GM12878 (cell line): Measurements from ENCODE around the gene NPDC1. TPM values are rescaled to one million over a fixed set of nuclear protein-coding genes. Genes with fewer than 3 reads are reported as not detected.
A peak's percentile ranks its signal among the peaks of the same experiment; 100 is the strongest.
"Not testable (repeated sequence)": the region's sequence is repeated elsewhere in the genome, so short reads cannot be mapped to it uniquely, and the experiment has no call there.

ENCODE experiments used
- ATAC-seq: fragments of 200-7000 bp; cut with Tn5 transposase; 3 replicates; pipeline ENCODE4 v1.9.1; 2020; ENCODE audit warnings: mild to moderate bottlenecking, moderate library complexity
- BruUV-seq: library from RNA; stranded (reverse); fragments of 400-500 nt; replicated peaks from 2 replicates; lab custom pipeline; 2021; lab: Mats Ljungman, UMichigan
- CTCF ChIA-PET: fragments of 300-600 bp; sonication (Branson Sonifier 250); formaldehyde crosslinking; extraction: SDS; loops from one replicate; lab custom pipeline; 2021; ENCODE audit warnings: inconsistent platforms; lab: Yijun Ruan, JAX
- POLR2A ChIA-PET: fragments of 350-600 bp; formaldehyde crosslinking; extraction: SDS; loops from one replicate; lab custom pipeline; 2021; ENCODE audit warnings: inconsistent platforms; lab: Charles Lee
- RAD21 ChIA-PET: fragments of 300-600 bp; sonication (Branson Sonifier 250); formaldehyde crosslinking; loops from one replicate; lab custom pipeline; 2023; ENCODE audit warnings: antibody characterized with exemption; ENCODE audit not compliant: unreplicated experiment; lab: Charles Lee
- SMC1A ChIA-PET: fragments of 300-600 bp; sonication (Branson Sonifier 250); formaldehyde crosslinking; loops from one replicate; lab custom pipeline; 2023; ENCODE audit not compliant: unreplicated experiment, uncharacterized antibody; lab: Charles Lee
- DNase-seq: peaks from one replicate; pipeline ENCODE4 v3.0.0-alpha.2; 2011; ENCODE audit warnings: low read depth, low spot score
- FAIRE-seq: peaks from 3 replicates; lab custom pipeline; 2011; peaks lifted over from hg19 to GRCh38; lab: Jason Lieb, UNC
- H2AFZ ChIP-seq: 2 replicates; pipeline ENCODE4 v1.6.0; 2011; ENCODE audit warnings: low read depth, low read length, control low read depth; ENCODE audit not compliant: control insufficient read depth
- H3K27ac ChIP-seq: 2 replicates; pipeline ENCODE4 v1.5.1; 2011; ENCODE audit warnings: control low read depth; ENCODE audit not compliant: control insufficient read depth, insufficient read depth
- H3K27me3 ChIP-seq, 2 experiments: replicated peaks in 1 of 2; 2 replicates each; pipeline versions ENCODE4 v1.6.0 to v1.6.1; 2011; ENCODE audit warnings: low read length in 1 of 2; ENCODE audit not compliant: control insufficient read depth in 2 of 2, insufficient read depth in 2 of 2
- H3K36me3 ChIP-seq, 2 experiments: 2 replicates each; pipeline ENCODE4 v1.5.1; 2011; ENCODE audit warnings: low read length in 1 of 2; ENCODE audit not compliant: control insufficient read depth in 2 of 2, insufficient read depth in 2 of 2
- H3K4me1 ChIP-seq: 2 replicates; pipeline ENCODE4 v1.6.1; 2011; ENCODE audit warnings: mild to moderate bottlenecking, low read length, moderate library complexity, mixed read lengths; ENCODE audit not compliant: control insufficient read depth, insufficient read depth
- H3K4me2 ChIP-seq: 2 replicates; pipeline ENCODE4 v1.6.0; 2011; ENCODE audit warnings: control low read depth; ENCODE audit not compliant: control insufficient read depth, insufficient read depth
- H3K4me3 ChIP-seq: fragments of 200-600 bp; sonication (generic); 2 replicates; pipeline ENCODE4 v1.5.1; 2016
- H3K79me2 ChIP-seq: 2 replicates; pipeline ENCODE4 v1.6.0; 2011; ENCODE audit warnings: low read length; ENCODE audit not compliant: control insufficient read depth, insufficient read depth
- H3K9ac ChIP-seq: 2 replicates; pipeline ENCODE4 v1.8.0; 2011; ENCODE audit warnings: low read length, control low read depth, mixed read lengths; ENCODE audit not compliant: control insufficient read depth, insufficient read depth
- H3K9me3 ChIP-seq: replicated peaks from 3 replicates; pipeline ENCODE4 v1.5.1; 2011; ENCODE audit warnings: mild to moderate bottlenecking, low read length; ENCODE audit not compliant: control insufficient read depth, insufficient read depth
- H4K20me1 ChIP-seq: 2 replicates; pipeline ENCODE4 v1.6.0; 2011; ENCODE audit not compliant: control insufficient read depth, insufficient read depth
- MTA3 ChIP-seq: IDR thresholded peaks from 2 replicates; pipeline ENCODE4 v1.6.1; 2012; ENCODE audit warnings: low read length, inconsistent platforms, borderline replicate concordance
- TCF3 ChIP-seq: IDR thresholded peaks from 2 replicates; pipeline ENCODE4 v1.6.1; 2012; ENCODE audit warnings: low read depth, mild to moderate bottlenecking, low read length, borderline replicate concordance; ENCODE audit not compliant: insufficient read depth
- WGBS: methylation state at CpG from one replicate; pipeline ENCODE4 v1.1.6; 2016; ENCODE audit warnings: low lambda C conversion rate; ENCODE audit not compliant: insufficient replicate concordance, insufficient coverage; ENCODE audit errors: missing lambda C conversion rate; 5-methylcytosine and 5-hydroxymethylcytosine counted together
- in situ Hi-C: fragments of 300-500 bp; cut with MboI; formaldehyde crosslinking; loops from 9 replicates; pipeline ENCODE4 v1.14.3; 2018; ENCODE audit warnings: mixed read lengths
- intact Hi-C: fragments of 100-400 bp; cut with micrococcal nuclease; formaldehyde crosslinking; loops from one replicate; pipeline ENCODE4 v1.14.2; 2022; ENCODE audit not compliant: unreplicated experiment
- polyA plus RNA-seq, 11 experiments: library from polyadenylated mRNA; depleted of rRNA in 4 of 11; unstranded in 6 of 11; stranded (reverse) in 5 of 11; fragments of >200 nt; fragmentation: Nextera tagmentation in 4 of 11; fragmentation: Illumina TruSeq in 1 of 11; extraction: Ambion mirVana in 4 of 11; extraction: Trizol in 1 of 11; gene quantifications; 1 replicate in 1 of 11; 2 replicates in 10 of 11; pipeline versions ENCODE4 v1.2.1 to v1.2.3, GENCODE V29; 2011 to 2016; ENCODE audit warnings: inconsistent platforms in 2 of 11, missing spikeins in 2 of 11, low read depth in 1 of 11
- total RNA-seq, 4 experiments: library from RNA; depleted of rRNA in 3 of 4; stranded (reverse); fragments of >200 nt in 3 of 4; fragmentation: Illumina TruSeq in 1 of 4; extraction: Trizol in 1 of 4; gene quantifications; 2 replicates each; pipeline versions ENCODE4 v1.2.1 to v1.2.3, GENCODE V29; 2013 to 2021

NPDC1 gene
- total and polyA plus RNA-seq, 10 of the 15 experiments (the other 5 are each of a cell fraction or from before 2014, with no cell fraction given) = 0.04 to 1.7 (median 0.77) TPM; not detected in 2

DNA sequence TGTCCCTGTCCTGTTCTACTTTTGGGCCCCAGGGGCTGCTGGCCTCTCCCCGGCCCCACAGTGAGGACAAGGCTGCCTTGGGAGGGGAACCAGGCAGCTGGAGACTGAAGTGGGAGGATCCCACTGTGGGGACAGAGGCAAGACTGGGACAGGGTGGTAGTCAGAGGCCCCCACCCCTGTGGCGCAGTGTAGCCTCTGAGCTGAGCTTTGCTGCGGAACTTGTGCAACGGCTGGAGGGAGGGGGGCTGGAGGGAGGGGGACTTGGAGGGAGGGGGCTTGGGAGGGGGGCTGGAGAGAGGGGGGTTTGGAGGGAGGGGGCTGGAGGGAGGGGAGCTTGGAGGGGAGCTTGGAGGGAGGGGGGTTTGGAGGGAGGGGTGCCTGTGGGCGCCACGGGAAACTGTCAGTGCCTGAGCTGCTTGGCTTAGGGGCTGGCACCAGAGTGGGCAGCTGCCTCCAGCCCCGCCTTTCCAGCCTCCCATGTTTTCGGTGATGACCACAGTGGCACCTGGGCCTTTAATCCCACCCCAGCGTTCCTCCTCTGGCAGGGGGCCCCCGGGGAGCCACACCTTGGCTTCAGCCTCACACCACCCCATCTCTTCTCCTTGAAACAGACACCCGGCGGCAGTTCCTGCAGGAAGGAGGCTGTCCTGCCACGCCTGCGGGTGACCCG is 11.8 kb downstream of the NPDC1 start:
- no peak for FAIRE-seq
- H3K27ac ChIP-seq = no peak overlapping the region

DNA sequence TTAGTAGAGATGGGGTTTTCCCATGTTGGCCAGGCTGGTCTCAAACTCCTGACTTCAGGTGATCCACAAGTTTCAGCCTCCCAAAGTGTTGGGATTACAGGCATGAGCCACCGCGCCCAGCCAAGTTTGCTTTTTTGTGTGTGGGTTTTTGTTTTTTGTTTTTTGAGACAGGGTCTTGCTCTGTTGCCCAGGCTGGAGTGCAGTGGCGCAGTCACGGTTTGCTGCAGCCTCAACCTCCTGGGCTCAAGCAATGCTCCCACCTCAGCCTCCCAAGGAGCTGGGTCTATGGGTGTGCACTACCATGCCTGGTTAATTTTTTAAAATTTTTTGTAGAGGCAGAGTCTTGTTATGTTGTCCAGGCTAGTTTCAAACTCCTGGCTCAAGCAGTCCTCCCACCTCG is 12.5 kb downstream of the NPDC1 start:
- peaks cover 48% of the 10 kb centered on the region for H3K4me1 ChIP-seq
- H3K9ac ChIP-seq, H2AFZ ChIP-seq, H3K27me3 ChIP-seq, H4K20me1 ChIP-seq, BruUV-seq, H3K79me2 ChIP-seq, FAIRE-seq, H3K4me3 ChIP-seq, H3K27ac ChIP-seq, in situ Hi-C loops, H3K36me3 ChIP-seq, intact Hi-C loops, ATAC-seq, H3K9me3 ChIP-seq, DNase-seq, POLR2A ChIA-PET, H3K4me2 ChIP-seq: not testable (repeated sequence)
- 48% methylated on average over 5 of the region's 5 CpGs for WGBS
- ChIA-PET SMC1A (interaction anchor here (5.2 kb wide), 1 partner anchor 86 kb away, joined by 77 read pairs; no protein-coding TSS in a partner anchor), CTCF (interaction anchor here (1.4 to 4.4 kb wide), 7 partner anchors 30 to 246 kb away, joined by 4 to 163 read pairs (median 24); partner anchors contain the start of gene SAPCD2), RAD21 (interaction anchor here (3.8 kb wide), 1 partner anchor 86 kb away, joined by 109 read pairs; no protein-coding TSS in a partner anchor)

More for the DNA sequence above, 11.8 kb downstream of the NPDC1 start:
- Histone ChIP-seq H3K9me3 (no peaks in the 10 kb centered on the region), H3K4me1 (peaks cover 42% of the 10 kb centered on the region), H3K9ac (no peak overlapping the region; the same call in 1 of the 2 replicates), H3K4me2 (peak overlapping the region; percentile 79), H2AFZ (peak overlapping the region; percentile 33; the same call in 1 of the 2 replicates), H3K27me3 (no peaks in the 10 kb centered on the region)
- ATAC-seq = peak; percentile 10
- ChIA-PET CTCF (interaction anchor here (0.7 to 4.4 kb wide), 43 partner anchors 8 to 266 kb away, joined by 3 to 163 read pairs (median 6); partner anchors contain the start of genes AJM1, CLIC3, FBXW5 and NPDC1), RAD21 (interaction anchor here (0.5 to 3.8 kb wide), 22 partner anchors 9 to 293 kb away, joined by 3 to 109 read pairs (median 6); partner anchors contain the start of genes AJM1, MAN1B1, SAPCD2 and TMEM141)
- 6% methylated on average over 12 of the region's 15 CpGs for WGBS
- TF ChIP-seq MTA3 (no peak), TCF3 (0 out of 2 replicates have a peak, but pooled peaks have one; percentile 26)
- TF ChIP-seq, all 136 proteins: peak for 1
- H3K36me3 ChIP-seq = no peaks in the 10 kb centered on the region
- intact Hi-C loops = no loop called here
- no TSS peak for BruUV-seq
- no peaks in the 10 kb centered on the region for H4K20me1 ChIP-seq
- DNase-seq = no peak
- no peaks in the 10 kb centered on the region for H3K79me2 ChIP-seq
- peak overlapping the region; percentile 36; the same call in 1 of the 2 replicates for H3K4me3 ChIP-seq
- in situ Hi-C loops = no loop called here
- POLR2A ChIA-PET = interaction anchor here (0.6 to 2.6 kb wide), 9 partner anchors 34 to 246 kb away, joined by 3 to 19 read pairs (median 4); partner anchors contain the start of genes MAN1B1, SAPCD2 and TMEM141
- SMC1A ChIA-PET = interaction anchor here (0.9 to 5.2 kb wide), 17 partner anchors 13 to 268 kb away, joined by 3 to 77 read pairs (median 6); partner anchors contain the start of gene TMEM141
